ENCODE measurements around the gene GREM2.

DNA sequence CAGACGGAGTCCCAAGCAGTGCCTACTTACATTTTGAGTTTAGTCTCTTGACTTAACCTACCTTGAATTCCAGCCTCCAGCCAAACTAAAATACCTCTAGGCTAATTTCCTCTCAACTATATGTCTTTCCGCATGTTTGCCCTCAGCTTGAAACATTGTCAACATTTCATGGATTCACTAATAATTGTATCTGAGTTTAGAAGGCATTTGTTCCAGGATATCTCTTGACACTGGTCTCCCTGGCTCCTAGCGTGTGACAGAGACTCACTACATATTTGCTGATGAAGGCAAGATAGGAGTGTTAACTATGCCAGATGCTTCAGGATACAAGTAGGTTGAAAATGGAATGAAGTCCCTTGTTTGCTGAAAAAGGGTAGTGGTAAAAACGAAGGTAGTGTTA, 136.1 kb downstream of the GREM2 start:
- TF ChIP-seq POLR2A (IDR thresholded peaks at IDR 0.05): no peak
- TF ChIP-seq, protein P1, sequence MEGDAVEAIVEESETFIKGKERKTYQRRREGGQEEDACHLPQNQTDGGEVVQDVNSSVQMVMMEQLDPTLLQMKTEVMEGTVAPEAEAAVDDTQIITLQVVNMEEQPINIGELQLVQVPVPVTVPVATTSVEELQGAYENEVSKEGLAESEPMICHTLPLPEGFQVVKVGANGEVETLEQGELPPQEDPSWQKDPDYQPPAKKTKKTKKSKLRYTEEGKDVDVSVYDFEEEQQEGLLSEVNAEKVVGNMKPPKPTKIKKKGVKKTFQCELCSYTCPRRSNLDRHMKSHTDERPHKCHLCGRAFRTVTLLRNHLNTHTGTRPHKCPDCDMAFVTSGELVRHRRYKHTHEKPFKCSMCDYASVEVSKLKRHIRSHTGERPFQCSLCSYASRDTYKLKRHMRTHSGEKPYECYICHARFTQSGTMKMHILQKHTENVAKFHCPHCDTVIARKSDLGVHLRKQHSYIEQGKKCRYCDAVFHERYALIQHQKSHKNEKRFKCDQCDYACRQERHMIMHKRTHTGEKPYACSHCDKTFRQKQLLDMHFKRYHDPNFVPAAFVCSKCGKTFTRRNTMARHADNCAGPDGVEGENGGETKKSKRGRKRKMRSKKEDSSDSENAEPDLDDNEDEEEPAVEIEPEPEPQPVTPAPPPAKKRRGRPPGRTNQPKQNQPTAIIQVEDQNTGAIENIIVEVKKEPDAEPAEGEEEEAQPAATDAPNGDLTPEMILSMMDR (IDR thresholded peaks at IDR 0.05): no peak

All from uterus (tissue), 2 donors.